Gastroesophageal sphincter (tissue), 4 donors: ENCODE data around the gene AASDHPPT. TPM values are rescaled to one million over a fixed set of nuclear protein-coding genes. Genes with fewer than 3 reads are reported as not detected.

Experiments
- ATAC-seq: fragments of 150-250 bp; one replicate; pipeline ENCODE4 v1.9.1; 2016; ENCODE audit warnings: mild to moderate bottlenecking, moderate library complexity
- H3K27ac ChIP-seq, 4 donors: fragments of 200-600 bp; sonication (generic) in 3 of 4; 1 replicate in 3 of 4; 2 replicates in 1 of 4; pipeline ENCODE4 v1.5.1; 2016 to 2019
- H3K27me3 ChIP-seq: fragments of 200-600 bp; sonication (generic); one replicate; pipeline ENCODE4 v1.5.1; 2019
- H3K36me3 ChIP-seq, 2 donors: fragments of 200-600 bp; sonication (generic); one replicate each; pipeline ENCODE4 v1.5.1; 2019; ENCODE audit warnings: control low read depth in 1 of 2
- H3K4me1 ChIP-seq, 3 donors: fragments of 200-600 bp; sonication (generic); 1 replicate in 2 of 3; 2 replicates in 1 of 3; pipeline ENCODE4 v1.5.1; 2016 to 2019; ENCODE audit warnings: control low read depth in 2 of 3
- H3K4me3 ChIP-seq, 2 donors: fragments of 200-600 bp; sonication (generic); one replicate each; pipeline ENCODE4 v1.5.1; 2019; ENCODE audit warnings: mild to moderate bottlenecking in 1 of 2, moderate library complexity in 1 of 2
- H3K9me3 ChIP-seq, 3 donors: fragments of 200-600 bp; sonication (generic); one replicate each; pipeline ENCODE4 v1.5.1; 2017 to 2019; ENCODE audit warnings: control low read depth in 2 of 3
- CTCF ChIP-seq, 4 experiments: fragments of 200-600 bp in 2 of 4; fragments of 450-650 bp in 2 of 4; sonication (generic) in 1 of 4; IDR thresholded peaks; one replicate each; pipeline ENCODE4 v1.5.1; 2017 to 2019; ENCODE audit warnings: antibody characterized with exemption in 4 of 4, mild to moderate bottlenecking in 2 of 4, moderate library complexity in 2 of 4
- EP300 ChIP-seq: sonication (generic); formaldehyde crosslinking; IDR thresholded peaks from one replicate; pipeline ENCODE4 v1.6.1; 2017; ENCODE audit warnings: antibody characterized with exemption, mild to moderate bottlenecking
- POLR2A ChIP-seq, 2 donors: fragments of 450-650 bp; IDR thresholded peaks; one replicate each; pipeline ENCODE4 v1.6.1; 2017; ENCODE audit warnings: antibody characterized with exemption in 2 of 2, mild to moderate bottlenecking in 2 of 2, moderate library complexity in 1 of 2
- POLR2AphosphoS5 ChIP-seq: sonication (generic); formaldehyde crosslinking; IDR thresholded peaks from one replicate; pipeline ENCODE4 v1.6.1; 2017; ENCODE audit warnings: antibody characterized with exemption
- whole genome bisulfite sequencing, 2 donors: methylation state at CpG; one replicate each; pipeline ENCODE4 v1.1.5; 2018; ENCODE audit warnings: low coverage in 1 of 2; 5-methylcytosine and 5-hydroxymethylcytosine counted together
- total RNA-seq, 4 donors: library from RNA; depleted of rRNA; stranded (reverse); fragments of >200 nt; gene quantifications; one replicate each; pipeline ENCODE4 v1.1.0, GENCODE V29; 2016

AASDHPPT gene
- total RNA-seq, 4 donors from 2014 or later: 24.6 to 27.6 (median 25.0) TPM

GRCh38 chr11:106092446-106092845, 15.0 kb downstream of the AASDHPPT start:
- ATAC-seq: no peak
- H3K27ac ChIP-seq: no peak overlapping the region
- TF ChIP-seq POLR2A (IDR thresholded peaks at IDR 0.05): no peak
- TF ChIP-seq EP300: no peak
- TF ChIP-seq POLR2AphosphoS5: no peak
- TF ChIP-seq CTCF (IDR thresholded peaks at IDR 0.05): no peak
- H3K4me3 ChIP-seq: no peak overlapping the region
- WGBS, 2 donors: 91 to 100% methylated on average over 1 of the region's 1 CpG
- H3K36me3 ChIP-seq: peaks cover 0 to 62% of the 10 kb centered on the region in 2 donors
- peaks cover 2 to 41% (median 8%) of the 10 kb centered on the region in 3 donors for H3K4me1 ChIP-seq
- no peaks in the 10 kb centered on the region for H3K27me3 ChIP-seq
- no peaks in the 10 kb centered on the region for H3K9me3 ChIP-seq

GRCh38 chr11:106098893-106099553, 21.6 kb downstream of the AASDHPPT start:
- TF ChIP-seq POLR2A (IDR thresholded peaks at IDR 0.05) (no peak), CTCF (IDR thresholded peaks at IDR 0.05) (no peak), POLR2AphosphoS5 (no peak), EP300 (no peak)
- H3K27me3 ChIP-seq: no peaks in the 10 kb centered on the region
- H3K4me1 ChIP-seq: no peaks in the 10 kb centered on the region
- H3K4me3 ChIP-seq: no peak overlapping the region
- peaks cover 0 to 55% of the 10 kb centered on the region in 2 donors for H3K36me3 ChIP-seq
- no peak for ATAC-seq
- H3K9me3 ChIP-seq: no peaks in the 10 kb centered on the region
- 67 to 100% methylated on average over 1 of the region's 1 CpG for WGBS, 2 donors
- no peak overlapping the region for H3K27ac ChIP-seq

GRCh38 chr11:106101370-106101769, 23.9 kb downstream of the AASDHPPT start:
- H3K27me3 ChIP-seq: no peaks in the 10 kb centered on the region
- H3K27ac ChIP-seq: no peak overlapping the region
- H3K4me3 ChIP-seq: no peak overlapping the region
- H3K4me1 ChIP-seq: no peaks in the 10 kb centered on the region
- TF ChIP-seq POLR2AphosphoS5: no peak
- TF ChIP-seq CTCF (IDR thresholded peaks at IDR 0.05): no peak
- no peak for TF ChIP-seq EP300
- H3K9me3 ChIP-seq: no peaks in the 10 kb centered on the region
- 72% methylated on average over 3 of the region's 3 CpGs; no CpG with 5 or more reads in 1 of the 2 donors for WGBS, 2 donors
- H3K36me3 ChIP-seq: peaks cover 0 to 32% of the 10 kb centered on the region in 2 donors
- no peak for ATAC-seq

GRCh38 chr11:106101819-106102218, 24.4 kb downstream of the AASDHPPT start:
- H3K27ac ChIP-seq: no peak overlapping the region
- H3K4me3 ChIP-seq: no peak overlapping the region
- TF ChIP-seq CTCF (IDR thresholded peaks at IDR 0.05): no peak
- WGBS, 2 donors: 75 to 100% methylated on average over 1 of the region's 1 CpG
- no peak for ATAC-seq
- H3K4me1 ChIP-seq: no peaks in the 10 kb centered on the region
- no peaks in the 10 kb centered on the region for H3K27me3 ChIP-seq
- H3K9me3 ChIP-seq: no peaks in the 10 kb centered on the region
- H3K36me3 ChIP-seq: peaks cover 0 to 27% of the 10 kb centered on the region in 2 donors

- TF ChIP-seq CTCF (IDR thresholded peaks at IDR 0.05) (no peak), POLR2AphosphoS5 (no peak), EP300 (no peak), POLR2A (IDR thresholded peaks at IDR 0.05) (no peak)
- WGBS, 2 donors: 89 to 97% methylated on average over 6 of the region's 6 CpGs
- no peak overlapping the region for H3K27ac ChIP-seq
- H3K36me3 ChIP-seq: no peaks in the 10 kb centered on the region
- no peak overlapping the region for H3K4me3 ChIP-seq
- ATAC-seq: no peak
- no peaks in the 10 kb centered on the region for H3K27me3 ChIP-seq
- H3K4me1 ChIP-seq: no peaks in the 10 kb centered on the region
- no peaks in the 10 kb centered on the region for H3K9me3 ChIP-seq
Observed at GRCh38 chr11:106105986-106106385, 28.5 kb downstream of the AASDHPPT start.
